EL (cell line): ENCODE data around the gene PMIS2.

Source experiments
- DNase-seq: peaks from one replicate; pipeline ENCODE4 v3.0.0-alpha.2; 2016

The PMIS2 gene

GRCh38 chr19:35585848-35586247 is at the start of gene PMIS2:
Gene PMIS2 (plus strand): TSS chr19:35586173. CDS start chr19:35586260, 87 bp downstream.
- no peak for DNase-seq

- no peak for DNase-seq
Measured at GRCh38 chr19:35539314-35539713, 46.7 kb upstream of the PMIS2 start.

- DNase-seq = no peak
Measured at GRCh38 chr19:35539850-35540249, 46.1 kb upstream of the PMIS2 start.

GRCh38 chr19:35540356-35540927 is 45.5 kb upstream of the PMIS2 start:
- no peak for DNase-seq

- no peak for DNase-seq
Measured at GRCh38 chr19:35542209-35542608, 43.8 kb upstream of the PMIS2 start.

- no peak for DNase-seq
Measured at GRCh38 chr19:35543280-35544109, 42.5 kb upstream of the PMIS2 start.

- DNase-seq = no peak
Measured at GRCh38 chr19:35544110-35544802, 41.7 kb upstream of the PMIS2 start.

GRCh38 chr19:35545001-35545854 is 40.7 kb upstream of the PMIS2 start, which contains the start of gene TMEM147:
Gene TMEM147 (plus strand): TSS chr19:35545626. CDS start chr19:35545740, 114 bp downstream.
- DNase-seq = peak; percentile 85

- peak; percentile 43 for DNase-seq
Measured at GRCh38 chr19:35545855-35546381, 40.1 kb upstream of the PMIS2 start.

GRCh38 chr19:35546532-35546931 is 39.4 kb upstream of the PMIS2 start:
- DNase-seq = no peak

GRCh38 chr19:35549174-35549788 is 36.7 kb upstream of the PMIS2 start:
- peak; percentile 70 for DNase-seq

- no peak for DNase-seq
Measured at GRCh38 chr19:35549879-35550523, 36.0 kb upstream of the PMIS2 start.

GRCh38 chr19:35551091-35551810 is 34.7 kb upstream of the PMIS2 start:
- no peak for DNase-seq

- DNase-seq = no peak
Measured at GRCh38 chr19:35552534-35553384, 33.2 kb upstream of the PMIS2 start.

- no peak for DNase-seq
Measured at GRCh38 chr19:35553385-35554000, 32.5 kb upstream of the PMIS2 start.

- DNase-seq = no peak
Measured at GRCh38 chr19:35554076-35554475, 31.9 kb upstream of the PMIS2 start.

- peak; percentile 49 for DNase-seq
Measured at GRCh38 chr19:35555301-35556005, 30.5 kb upstream of the PMIS2 start.

GRCh38 chr19:35556025-35556590 is 29.9 kb upstream of the PMIS2 start:
- DNase-seq = no peak
